ENCODE measurements around the gene GAL3ST1.

DNA sequence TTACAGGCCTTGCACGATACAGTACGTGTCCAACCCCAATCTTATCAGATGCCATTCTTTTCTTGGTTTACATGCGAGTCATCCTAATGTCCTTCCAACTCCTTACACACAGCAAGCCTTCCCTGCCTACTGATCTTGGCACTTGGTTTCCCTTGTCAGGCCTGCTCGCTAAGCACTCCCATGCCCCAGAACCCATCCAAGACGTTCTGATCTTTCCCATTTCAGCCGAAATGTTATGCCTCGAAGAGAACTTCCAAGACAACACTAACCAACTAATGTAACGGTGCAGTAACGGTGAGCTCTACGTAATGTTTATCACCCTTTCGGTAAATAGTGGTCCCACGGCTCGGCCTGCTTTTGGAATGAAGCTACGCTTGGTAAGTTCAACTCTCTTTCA lies 16.7 kb upstream of the GAL3ST1 start:
- TF ChIP-seq, protein P1, sequence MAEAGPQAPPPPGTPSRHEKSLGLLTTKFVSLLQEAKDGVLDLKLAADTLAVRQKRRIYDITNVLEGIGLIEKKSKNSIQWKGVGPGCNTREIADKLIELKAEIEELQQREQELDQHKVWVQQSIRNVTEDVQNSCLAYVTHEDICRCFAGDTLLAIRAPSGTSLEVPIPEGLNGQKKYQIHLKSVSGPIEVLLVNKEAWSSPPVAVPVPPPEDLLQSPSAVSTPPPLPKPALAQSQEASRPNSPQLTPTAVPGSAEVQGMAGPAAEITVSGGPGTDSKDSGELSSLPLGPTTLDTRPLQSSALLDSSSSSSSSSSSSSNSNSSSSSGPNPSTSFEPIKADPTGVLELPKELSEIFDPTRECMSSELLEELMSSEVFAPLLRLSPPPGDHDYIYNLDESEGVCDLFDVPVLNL (IDR thresholded peaks at IDR 0.05; ENCODE audit: low read depth, low read length): no peak
- TF ChIP-seq TAF1 (IDR thresholded peaks at IDR 0.05; ENCODE audit: borderline replicate concordance, low read depth, low read length): no peak
- TF ChIP-seq ZSCAN29 (IDR thresholded peaks at IDR 0.05): no peak
- no peak for TF ChIP-seq EZH2 (IDR thresholded peaks at IDR 0.05; ENCODE audit: borderline replicate concordance, control insufficient read depth, low read depth, low read length)
- TF ChIP-seq POLR2A (IDR thresholded peaks at IDR 0.05; ENCODE audit: low read depth, low read length): no peak
- TF ChIP-seq, protein P2, sequence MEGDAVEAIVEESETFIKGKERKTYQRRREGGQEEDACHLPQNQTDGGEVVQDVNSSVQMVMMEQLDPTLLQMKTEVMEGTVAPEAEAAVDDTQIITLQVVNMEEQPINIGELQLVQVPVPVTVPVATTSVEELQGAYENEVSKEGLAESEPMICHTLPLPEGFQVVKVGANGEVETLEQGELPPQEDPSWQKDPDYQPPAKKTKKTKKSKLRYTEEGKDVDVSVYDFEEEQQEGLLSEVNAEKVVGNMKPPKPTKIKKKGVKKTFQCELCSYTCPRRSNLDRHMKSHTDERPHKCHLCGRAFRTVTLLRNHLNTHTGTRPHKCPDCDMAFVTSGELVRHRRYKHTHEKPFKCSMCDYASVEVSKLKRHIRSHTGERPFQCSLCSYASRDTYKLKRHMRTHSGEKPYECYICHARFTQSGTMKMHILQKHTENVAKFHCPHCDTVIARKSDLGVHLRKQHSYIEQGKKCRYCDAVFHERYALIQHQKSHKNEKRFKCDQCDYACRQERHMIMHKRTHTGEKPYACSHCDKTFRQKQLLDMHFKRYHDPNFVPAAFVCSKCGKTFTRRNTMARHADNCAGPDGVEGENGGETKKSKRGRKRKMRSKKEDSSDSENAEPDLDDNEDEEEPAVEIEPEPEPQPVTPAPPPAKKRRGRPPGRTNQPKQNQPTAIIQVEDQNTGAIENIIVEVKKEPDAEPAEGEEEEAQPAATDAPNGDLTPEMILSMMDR (IDR thresholded peaks at IDR 0.05 in 2 of 3, conservative IDR thresholded peaks at IDR 0.05 in 1 of 3; ENCODE audit: control insufficient read depth in 2 of 3, extremely low read depth in 1 of 3, insufficient read depth in 1 of 3, low read depth in 3 of 3, low read length in 3 of 3): no peak
- TF ChIP-seq, protein P3, sequence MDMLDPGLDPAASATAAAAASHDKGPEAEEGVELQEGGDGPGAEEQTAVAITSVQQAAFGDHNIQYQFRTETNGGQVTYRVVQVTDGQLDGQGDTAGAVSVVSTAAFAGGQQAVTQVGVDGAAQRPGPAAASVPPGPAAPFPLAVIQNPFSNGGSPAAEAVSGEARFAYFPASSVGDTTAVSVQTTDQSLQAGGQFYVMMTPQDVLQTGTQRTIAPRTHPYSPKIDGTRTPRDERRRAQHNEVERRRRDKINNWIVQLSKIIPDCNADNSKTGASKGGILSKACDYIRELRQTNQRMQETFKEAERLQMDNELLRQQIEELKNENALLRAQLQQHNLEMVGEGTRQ (IDR thresholded peaks at IDR 0.05; ENCODE audit: borderline replicate concordance, low read depth, low read length): no peak

All from GM12878 (cell line).